K562 (cell line): Measurements from ENCODE around the gene ATOH8. TPM values are rescaled to one million over a fixed set of nuclear protein-coding genes. Genes with fewer than 3 reads are reported as not detected.

Source experiments
- ATAC-seq: fragments of 200-7000 bp; cut with Tn5 transposase; 3 replicates; pipeline ENCODE4 v1.9.1; 2020; ENCODE audit warnings: moderate library complexity
- BruUV-seq: library from RNA; stranded (reverse); fragments of 400-500 nt; replicated peaks from 2 replicates; lab custom pipeline; 2021; lab: Mats Ljungman, UMichigan
- CTCF ChIA-PET: fragments of 300-600 bp; formaldehyde crosslinking; extraction: SDS; loops from one replicate; lab custom pipeline; 2021; ENCODE audit warnings: low intra/inter-chr PET ratio; lab: Yijun Ruan, JAX
- POLR2A ChIA-PET: fragments of 300-600, 350-650 bp; sonication (Branson Sonifier 250); formaldehyde crosslinking; extraction: SDS; loops from one replicate; lab custom pipeline; 2021; ENCODE audit warnings: antibody characterized with exemption, inconsistent platforms; lab: Yijun Ruan, JAX
- DNase-seq, 4 experiments: peaks; one replicate each; pipeline versions ENCODE4 v3.0.0 to v3.0.0-alpha.2; 2011 to 2018; ENCODE audit warnings: low spot score in 3 of 4, mixed read lengths in 3 of 4; ENCODE audit errors: extremely low read depth in 1 of 4
- FAIRE-seq: peaks from 2 replicates; lab custom pipeline; 2011; peaks lifted over from hg19 to GRCh38; lab: Jason Lieb, UNC
- H2AFZ ChIP-seq: 2 replicates; pipeline ENCODE4 v1.6.0; 2011; ENCODE audit warnings: low read depth, low read length, control low read depth, inconsistent platforms
- H3K27ac ChIP-seq: fragments of 200-600 bp; 3 replicates; pipeline ENCODE4 v1.8.0; 2011; ENCODE audit warnings: low read depth, mild to moderate bottlenecking, control low read depth, inconsistent platforms, low read length, moderate library complexity, mixed read lengths; ENCODE audit errors: extremely low read depth
- H3K27me3 ChIP-seq, 2 experiments: fragments of 300-600 bp in 1 of 2; 2 replicates in 1 of 2; 3 replicates in 1 of 2; pipeline versions ENCODE4 v1.6.0 to v1.8.0; 2011; ENCODE audit warnings: inconsistent platforms in 2 of 2, low read length in 2 of 2, mild to moderate bottlenecking in 1 of 2, mixed read lengths in 1 of 2, moderate library complexity in 1 of 2; ENCODE audit not compliant: control insufficient read depth in 2 of 2, insufficient read depth in 2 of 2
- H3K36me3 ChIP-seq: fragments of 300-600 bp; 3 replicates; pipeline ENCODE4 v1.8.0; 2011; ENCODE audit warnings: mild to moderate bottlenecking, low read length, inconsistent platforms; ENCODE audit not compliant: control insufficient read depth, insufficient read depth
- H3K4me1 ChIP-seq, 2 experiments: fragments of 200-600 bp in 1 of 2; replicated peaks in 1 of 2; 2 replicates in 1 of 2; 3 replicates in 1 of 2; pipeline versions ENCODE4 v1.5.1 to v1.8.0; 2011; ENCODE audit warnings: inconsistent platforms in 2 of 2, low read length in 2 of 2, mild to moderate bottlenecking in 1 of 2, mixed read lengths in 1 of 2, moderate library complexity in 1 of 2; ENCODE audit not compliant: control insufficient read depth in 2 of 2, insufficient read depth in 2 of 2
- H3K4me2 ChIP-seq: 2 replicates; pipeline ENCODE4 v1.6.1; 2011; ENCODE audit warnings: low read length, control low read depth, inconsistent platforms, mixed read lengths; ENCODE audit not compliant: insufficient read depth
- H3K4me3 ChIP-seq: fragments of 200-600 bp; sonication (generic), shearing (Covaris generic); 2 replicates; pipeline ENCODE4 v1.5.1; 2016; ENCODE audit warnings: control low read depth, inconsistent platforms
- H3K79me2 ChIP-seq: fragments of 200-600 bp; 3 replicates; pipeline ENCODE4 v1.8.0; 2011; ENCODE audit warnings: low read length, inconsistent platforms; ENCODE audit not compliant: control insufficient read depth, insufficient read depth
- H3K9ac ChIP-seq, 2 experiments: 2 replicates each; pipeline versions ENCODE4 v1.6.0 to v1.6.1; 2011; ENCODE audit warnings: low read depth in 2 of 2, low read length in 2 of 2, control low read depth in 1 of 2, inconsistent platforms in 1 of 2, mild to moderate bottlenecking in 1 of 2, mixed read lengths in 1 of 2; ENCODE audit not compliant: insufficient read depth in 1 of 2
- H3K9me1 ChIP-seq: one replicate; pipeline ENCODE4 v1.6.0; 2011; ENCODE audit warnings: inconsistent platforms, mild to moderate bottlenecking, low read length, moderate library complexity; ENCODE audit not compliant: control insufficient read depth, insufficient read depth
- H3K9me3 ChIP-seq: replicated peaks from 2 replicates; pipeline ENCODE4 v1.5.1; 2011; ENCODE audit warnings: low read depth, low read length, inconsistent platforms; ENCODE audit not compliant: control insufficient read depth, insufficient read depth
- H4K20me1 ChIP-seq: replicated peaks from 2 replicates; pipeline ENCODE4 v1.6.1; 2011; ENCODE audit warnings: low read length, inconsistent platforms, mixed read lengths; ENCODE audit not compliant: control insufficient read depth, insufficient read depth
- C11orf30 ChIP-seq: fragments of 450-650 bp; IDR thresholded peaks from 2 replicates; pipeline ENCODE4 v1.6.1; 2016; ENCODE audit warnings: low read depth, mild to moderate bottlenecking
- CCNT2 ChIP-seq: IDR thresholded peaks from 2 replicates; pipeline ENCODE4 v1.6.1; 2011; ENCODE audit warnings: borderline replicate concordance, low read depth, mild to moderate bottlenecking, moderate library complexity, mixed read lengths, low read length; ENCODE audit not compliant: insufficient read length; ENCODE audit errors: extremely low read depth
- MAFF ChIP-seq: IDR thresholded peaks from 2 replicates; pipeline ENCODE4 v1.6.1; 2012; ENCODE audit warnings: low read length, improper control_type of control experiment
- NFYB ChIP-seq: IDR thresholded peaks from 2 replicates; pipeline ENCODE4 v1.6.1; 2011; ENCODE audit warnings: mild to moderate bottlenecking, moderate library complexity; ENCODE audit not compliant: insufficient read length; ENCODE audit errors: extremely low read depth
- RBM25 ChIP-seq: fragments of 200-400 bp; formaldehyde crosslinking; IDR thresholded peaks from 2 replicates; pipeline ENCODE4 v1.6.1; 2018; ENCODE audit warnings: low read length, low read depth, moderate library complexity; ENCODE audit not compliant: severe bottlenecking
- TCF7 ChIP-seq: sonication (generic); IDR thresholded peaks from 2 replicates; pipeline ENCODE4 v1.6.1; 2016; ENCODE audit warnings: antibody characterized with exemption, borderline replicate concordance
- USF1 ChIP-seq: sonication (generic); formaldehyde crosslinking; IDR thresholded peaks from 2 replicates; pipeline ENCODE4 v1.9.0; 2022; ENCODE audit warnings: mild to moderate bottlenecking, missing genetic modification reagents
- USF2 ChIP-seq: sonication (generic); formaldehyde crosslinking; IDR thresholded peaks from 2 replicates; pipeline ENCODE4 v1.5.0; 2020; ENCODE audit warnings: missing genetic modification reagents
- ZBTB49 ChIP-seq: sonication (generic); formaldehyde crosslinking; IDR thresholded peaks from 2 replicates; pipeline ENCODE4 v1.8.0; 2022; ENCODE audit warnings: missing genetic modification reagents, mild to moderate bottlenecking, borderline replicate concordance
- ZMIZ1 ChIP-seq, 2 experiments: fragments of 150-350 bp in 1 of 2; IDR thresholded peaks; 2 replicates each; pipeline ENCODE4 v1.6.1; 2012 to 2016; ENCODE audit warnings: low read depth in 2 of 2, low read length in 2 of 2, mild to moderate bottlenecking in 1 of 2, moderate library complexity in 1 of 2
- ZNF217 ChIP-seq: sonication (generic); formaldehyde crosslinking; IDR thresholded peaks from 2 replicates; pipeline ENCODE4 v1.8.0; 2022; ENCODE audit warnings: mild to moderate bottlenecking, missing genetic modification reagents
- ZNF282 ChIP-seq: sonication (generic); formaldehyde crosslinking; IDR thresholded peaks from 2 replicates; pipeline ENCODE4 v1.8.1; 2023; ENCODE audit warnings: missing genetic modification reagents
- ZNF76 ChIP-seq: fragments of 250-450 bp; sonication (Bioruptor Pico); IDR thresholded peaks from 2 replicates; pipeline ENCODE4 v1.4.0; 2020; ENCODE audit warnings: mild to moderate bottlenecking, moderate library complexity, borderline replicate concordance
- ZSCAN29 ChIP-seq: fragments of 450-650 bp; IDR thresholded peaks from 2 replicates; pipeline ENCODE4 v1.6.1; 2017
- WGBS: fragments of 100-300 bp; shearing (Covaris generic); methylation state at CpG from one replicate; pipeline ENCODE4 v1.1.6; 2016; ENCODE audit warnings: low coverage, mixed read lengths; ENCODE audit not compliant: insufficient coverage; ENCODE audit errors: missing lambda C conversion rate; 5-methylcytosine and 5-hydroxymethylcytosine counted together
- in situ Hi-C: fragments of 300-500 bp; cut with MboI; formaldehyde crosslinking; loops from 4 replicates; pipeline ENCODE4 v1.15.0; 2018; ENCODE audit warnings: inconsistent platforms, mixed read lengths
- intact Hi-C: fragments of 100-400 bp; cut with micrococcal nuclease; formaldehyde crosslinking; loops from 2 replicates; pipeline ENCODE4 v1.14.2; 2022
- polyA plus RNA-seq, 8 experiments: library from polyadenylated mRNA; depleted of rRNA in 4 of 8; stranded (reverse) in 5 of 8; unstranded in 3 of 8; fragments of >200 nt; fragmentation: Nextera tagmentation in 2 of 8; fragmentation: Illumina TruSeq in 1 of 8; extraction: Ambion mirVana in 2 of 8; extraction: Trizol in 1 of 8; gene quantifications; 2 replicates each; pipeline versions ENCODE4 v1.2.1 to v1.2.3, GENCODE V29; 2011 to 2014; ENCODE audit warnings: inconsistent platforms in 1 of 8, missing spikeins in 1 of 8
- total RNA-seq, 7 experiments: library from RNA; depleted of rRNA in 6 of 7; stranded (reverse); fragments of >200 nt in 6 of 7; fragmentation: Illumina TruSeq in 2 of 7; extraction: Trizol in 2 of 7; gene quantifications; 2 replicates each; pipeline versions ENCODE4 v1.2.1 to v1.2.3, GENCODE V29; 2011 to 2021; ENCODE audit warnings: low replicate concordance in 1 of 7

ATOH8 gene
- total and polyA plus RNA-seq, 9 of the 15 experiments (the other 6 are each of a cell fraction or from before 2014, with no cell fraction given), result not detected

GRCh38 chr2:85737481-85737880, 16.3 kb upstream of the ATOH8 start:
- CTCF ChIA-PET, result no interaction called here
- FAIRE-seq, result no peak
- TF ChIP-seq ZBTB49 (CRISPR knock-in tag), result no peak
- no peak for TF ChIP-seq ZSCAN29
- TF ChIP-seq ZNF217 (CRISPR knock-in tag), result no peak
- TF ChIP-seq ZNF282 (CRISPR knock-in tag), result no peak
- TF ChIP-seq MAFF, result 0 out of 2 replicates have a peak, but pooled peaks have one; percentile 6
- TF ChIP-seq USF1 (CRISPR knock-in tag), result peak; percentile 64
- peak; percentile 27 for TF ChIP-seq NFYB
- TF ChIP-seq C11orf30, result peak; percentile 43; the same call in 1 of the 2 replicates
- TF ChIP-seq USF2, result peak; percentile 54
- no peak for TF ChIP-seq RBM25
- no peak for TF ChIP-seq ZNF76 (CRISPR knock-in tag)
- TF ChIP-seq TCF7, result no peak
- TF ChIP-seq CCNT2, result no peak
- TF ChIP-seq ZMIZ1 (IDR thresholded peaks at IDR 0.05; ENCODE audit: low read depth in 2 of 2, low read length in 2 of 2), result no peak

More at GRCh38 chr2:85737481-85737880, 16.3 kb upstream of the ATOH8 start:
- Histone ChIP-seq H3K4me3 (no peak overlapping the region), H3K9me1 (no peaks in the 10 kb centered on the region), H3K36me3 (no peaks in the 10 kb centered on the region), H3K9ac (no peak overlapping the region), H4K20me1 (no peaks in the 10 kb centered on the region), H3K27me3 (peaks cover 40 to 74% of the 10 kb centered on the region in 2 experiments), H3K4me1 (peaks cover 0 to 2% of the 10 kb centered on the region in 2 experiments; a peak in 2 of 5 replicates), H3K27ac (no peak overlapping the region), H3K9me3 (no peaks in the 10 kb centered on the region), H2AFZ (no peak overlapping the region), H3K4me2 (no peak overlapping the region), H3K79me2 (no peaks in the 10 kb centered on the region)
- WGBS, result 4% methylated on average over 4 of the region's 4 CpGs
- in situ Hi-C loops (loop anchor here (5.0 kb wide), 1 partner anchor 75 kb away; no protein-coding TSS in a partner anchor), intact Hi-C loops (no loop called here)
- POLR2A ChIA-PET, result no interaction called here
- no TSS peak for BruUV-seq
- peak; percentile 52; the same call in 2 of the 3 replicates for ATAC-seq
- no peak for DNase-seq
